ENCODE results near the gene MX1. TPM values are rescaled to one million over a fixed set of nuclear protein-coding genes. Genes with fewer than 3 reads are reported as not detected.

The MX1 gene
- total RNA-seq, 1 experiment from 2014 or later, result 2.0 TPM

- no peak overlapping the region for H3K4me2 ChIP-seq (ENCODE audit: low read length)
- H3K36me3 ChIP-seq (ENCODE audit: control insufficient read depth in 1 of 2, insufficient read depth in 2 of 2, low read length in 2 of 2), result no peaks in the 10 kb centered on the region
- ATAC-seq (no peak), DNase-seq (ENCODE audit: low read depth, low spot score) (no peak)
- no peaks in the 10 kb centered on the region for H3K4me1 ChIP-seq (ENCODE audit: control insufficient read depth in 1 of 2, insufficient read depth in 2 of 2, low read length in 2 of 2)
- RAD21 ChIA-PET (ENCODE audit: low non-redundant PET in 1 of 2, low total read pairs in 2 of 2, uncharacterized antibody in 2 of 2, unreplicated experiment in 2 of 2), result no interaction called here
- intact Hi-C loops (cut with micrococcal nuclease), result no loop called here
- no peaks in the 10 kb centered on the region for H3K79me2 ChIP-seq (ENCODE audit: insufficient read depth, low read length)
- no peak overlapping the region for H2AFZ ChIP-seq (ENCODE audit: low read depth, low read length, poor library complexity, severe bottlenecking)
- no peaks in the 10 kb centered on the region for H3K9me2 ChIP-seq (ENCODE audit: insufficient read depth)
- CTCF ChIA-PET, result no interaction called here
- no peak overlapping the region for H3K27ac ChIP-seq (ENCODE audit: low read depth, low read length)
- no peak for TF ChIP-seq ZNF274 (IDR thresholded peaks at IDR 0.05; ENCODE audit: low read depth, low read length)
- TF ChIP-seq EGR1 (IDR thresholded peaks at IDR 0.05; ENCODE audit: low read depth), result no peak
- TF ChIP-seq ZBTB33 (IDR thresholded peaks at IDR 0.05; ENCODE audit: extremely low read depth, insufficient replicate concordance, low read length), result no peak
- no peak overlapping the region for H3K4me3 ChIP-seq (replicated peaks in 1 of 2; ENCODE audit: low read depth in 1 of 2, low read length in 2 of 2)
- POLR2A ChIA-PET, result no interaction called here
- no peak overlapping the region for H3K9ac ChIP-seq (ENCODE audit: low read length)
- H3K9me3 ChIP-seq (ENCODE audit: control insufficient read depth in 1 of 2, insufficient read depth in 1 of 2, low read depth in 1 of 2, low read length in 2 of 2), result no peaks in the 10 kb centered on the region
- no peaks in the 10 kb centered on the region for H4K20me1 ChIP-seq (ENCODE audit: insufficient read depth)
- peaks cover 10% of the 10 kb centered on the region for H3K27me3 ChIP-seq (ENCODE audit: insufficient read depth, low read length)
- BruUV-seq (replicated peaks), result no TSS peak
Measured at GRCh38 chr21:41500363-41500762, 74.3 kb downstream of the MX1 start.

- no peak overlapping the region for H3K4me2 ChIP-seq (ENCODE audit: low read length)
- no peaks in the 10 kb centered on the region for H3K36me3 ChIP-seq (ENCODE audit: control insufficient read depth in 1 of 2, insufficient read depth in 2 of 2, low read length in 2 of 2)
- ATAC-seq (no peak), DNase-seq (ENCODE audit: low read depth, low spot score) (no peak)
- H3K79me2 ChIP-seq (ENCODE audit: insufficient read depth, low read length), result no peaks in the 10 kb centered on the region
- no peak overlapping the region for H3K9ac ChIP-seq (ENCODE audit: low read length)
- no peaks in the 10 kb centered on the region for H3K4me1 ChIP-seq (ENCODE audit: control insufficient read depth in 1 of 2, insufficient read depth in 2 of 2, low read length in 2 of 2)
- ChIA-PET CTCF (no interaction called here), POLR2A (interaction anchor here (0.7 kb wide), 1 partner anchor 175 kb away, joined by 5 read pairs; no protein-coding TSS in a partner anchor), RAD21 (ENCODE audit: low non-redundant PET in 1 of 2, low total read pairs in 2 of 2, uncharacterized antibody in 2 of 2, unreplicated experiment in 2 of 2) (no interaction called here)
- no peak overlapping the region for H3K27ac ChIP-seq (ENCODE audit: low read depth, low read length)
- no peak overlapping the region for H2AFZ ChIP-seq (ENCODE audit: low read depth, low read length, poor library complexity, severe bottlenecking)
- H3K9me3 ChIP-seq (ENCODE audit: control insufficient read depth in 1 of 2, insufficient read depth in 1 of 2, low read depth in 1 of 2, low read length in 2 of 2), result no peaks in the 10 kb centered on the region
- BruUV-seq (replicated peaks), result no TSS peak
- H3K27me3 ChIP-seq (ENCODE audit: insufficient read depth, low read length), result peaks cover 10% of the 10 kb centered on the region
- intact Hi-C loops (cut with micrococcal nuclease), result no loop called here
- no peaks in the 10 kb centered on the region for H4K20me1 ChIP-seq (ENCODE audit: insufficient read depth)
- H3K4me3 ChIP-seq (replicated peaks in 1 of 2; ENCODE audit: low read depth in 1 of 2, low read length in 2 of 2), result no peak overlapping the region
- no peaks in the 10 kb centered on the region for H3K9me2 ChIP-seq (ENCODE audit: insufficient read depth)
- TF ChIP-seq POLR2AphosphoS5 (IDR thresholded peaks at IDR 0.05; ENCODE audit: low read depth, low read length) (no peak), ZBTB33 (IDR thresholded peaks at IDR 0.05; ENCODE audit: extremely low read depth, insufficient replicate concordance, low read length) (no peak), SP1 (IDR thresholded peaks at IDR 0.05; ENCODE audit: low read depth) (no peak), YY1 (IDR thresholded peaks at IDR 0.05; ENCODE audit: extremely low read depth, insufficient replicate concordance, low read depth, low read length) (no peak), REST (IDR thresholded peaks at IDR 0.05; ENCODE audit: low read depth) (no peak), SIN3A (IDR thresholded peaks at IDR 0.05; ENCODE audit: low read depth) (no peak), JUND (IDR thresholded peaks at IDR 0.05) (no peak), CEBPB (IDR thresholded peaks at IDR 0.05; ENCODE audit: low read depth) (no peak), ATF3 (IDR thresholded peaks at IDR 0.05) (no peak), MAX (IDR thresholded peaks at IDR 0.05) (no peak), ZNF274 (IDR thresholded peaks at IDR 0.05; ENCODE audit: low read depth, low read length) (no peak)
Measured at GRCh38 chr21:41500931-41501381, 74.9 kb downstream of the MX1 start.
